ENCODE results near the gene PRKG1. TPM values are rescaled to one million over a fixed set of nuclear protein-coding genes. Genes with fewer than 3 reads are reported as not detected.

Gene PRKG1
- polyA plus RNA-seq, 3 donors, result not detected

DNA sequence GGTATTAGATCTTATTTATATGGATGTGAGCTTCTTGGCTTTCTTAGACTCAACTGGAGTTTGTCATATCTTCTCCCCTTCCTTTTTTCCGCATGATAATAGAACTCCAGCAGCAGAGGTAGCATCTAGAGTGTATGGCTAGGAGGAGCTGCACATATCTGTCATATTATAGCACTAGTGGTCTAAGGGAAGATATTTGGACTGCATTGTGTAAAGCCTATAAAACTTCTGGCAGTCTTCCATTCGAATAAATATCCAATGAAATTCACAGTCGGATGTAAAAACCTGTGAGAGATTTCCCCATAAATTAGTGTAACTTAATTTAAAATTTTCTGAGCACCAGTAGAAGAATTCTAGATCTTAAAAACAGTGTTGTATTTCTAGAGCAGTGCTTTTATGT lies 123.9 kb downstream of the PRKG1 start:
- no peak overlapping the region for H3K4me2 ChIP-seq (replicated peaks; ENCODE audit: extremely low read depth, low read length, poor library complexity, severe bottlenecking)
- H3K36me3 ChIP-seq (replicated peaks in 1 of 2; ENCODE audit: control insufficient read depth in 1 of 2, insufficient read depth in 2 of 2, low read length in 2 of 2), result no peaks in the 10 kb centered on the region
- no peak overlapping the region for H3K27ac Mint-ChIP-seq
- H2AFZ ChIP-seq (ENCODE audit: insufficient read depth, low read depth, low read length, poor library complexity, severe bottlenecking), result no peak overlapping the region
- H3K9me3 ChIP-seq (replicated peaks in 1 of 2; ENCODE audit: control insufficient read depth in 1 of 2, insufficient read depth in 1 of 2, low read length in 2 of 2), result no peaks in the 10 kb centered on the region
- no peak overlapping the region for H3K4me3 Mint-ChIP-seq
- no peaks in the 10 kb centered on the region for H3K36me3 Mint-ChIP-seq
- no peaks in the 10 kb centered on the region for H3K27me3 ChIP-seq (ENCODE audit: control insufficient read depth in 2 of 2, insufficient read depth in 2 of 2, low read length in 2 of 2)
- no peaks in the 10 kb centered on the region for H3K4me1 Mint-ChIP-seq
- intact Hi-C loops (cut with micrococcal nuclease), result no loop called here
- no peaks in the 10 kb centered on the region for H4K20me1 ChIP-seq (ENCODE audit: insufficient read depth, low read length)
- H3K27me3 Mint-ChIP-seq (ENCODE audit: low read depth in 3 of 3), result peaks cover 0 to 1% (median 0%) of the 10 kb centered on the region in 3 donors
- TF ChIP-seq, protein P1, sequence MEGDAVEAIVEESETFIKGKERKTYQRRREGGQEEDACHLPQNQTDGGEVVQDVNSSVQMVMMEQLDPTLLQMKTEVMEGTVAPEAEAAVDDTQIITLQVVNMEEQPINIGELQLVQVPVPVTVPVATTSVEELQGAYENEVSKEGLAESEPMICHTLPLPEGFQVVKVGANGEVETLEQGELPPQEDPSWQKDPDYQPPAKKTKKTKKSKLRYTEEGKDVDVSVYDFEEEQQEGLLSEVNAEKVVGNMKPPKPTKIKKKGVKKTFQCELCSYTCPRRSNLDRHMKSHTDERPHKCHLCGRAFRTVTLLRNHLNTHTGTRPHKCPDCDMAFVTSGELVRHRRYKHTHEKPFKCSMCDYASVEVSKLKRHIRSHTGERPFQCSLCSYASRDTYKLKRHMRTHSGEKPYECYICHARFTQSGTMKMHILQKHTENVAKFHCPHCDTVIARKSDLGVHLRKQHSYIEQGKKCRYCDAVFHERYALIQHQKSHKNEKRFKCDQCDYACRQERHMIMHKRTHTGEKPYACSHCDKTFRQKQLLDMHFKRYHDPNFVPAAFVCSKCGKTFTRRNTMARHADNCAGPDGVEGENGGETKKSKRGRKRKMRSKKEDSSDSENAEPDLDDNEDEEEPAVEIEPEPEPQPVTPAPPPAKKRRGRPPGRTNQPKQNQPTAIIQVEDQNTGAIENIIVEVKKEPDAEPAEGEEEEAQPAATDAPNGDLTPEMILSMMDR (IDR thresholded peaks at IDR 0.05), result no peak
- no peak for DNase-seq
- no peaks in the 10 kb centered on the region for H3K4me1 ChIP-seq (ENCODE audit: control insufficient read depth in 1 of 2, insufficient read depth in 2 of 2, low read length in 2 of 2)
- H3K9ac ChIP-seq (ENCODE audit: insufficient read depth, low read length, poor library complexity, severe bottlenecking), result no peak overlapping the region
- H3K79me2 ChIP-seq (ENCODE audit: insufficient read depth, low read length), result no peaks in the 10 kb centered on the region
- no peak overlapping the region for H3K27ac ChIP-seq (ENCODE audit: low read depth in 1 of 2, low read length in 2 of 2)
- no peak overlapping the region for H3K4me3 ChIP-seq (replicated peaks in 1 of 3; ENCODE audit: low read depth in 2 of 3, low read length in 3 of 3)
- no CpG with 5 or more reads among the region's 3 CpGs for WGBS (ENCODE audit: insufficient coverage)
- H3K9me3 Mint-ChIP-seq, result peaks cover 0 to 2% (median 0%) of the 10 kb centered on the region in 7 donors

DNA sequence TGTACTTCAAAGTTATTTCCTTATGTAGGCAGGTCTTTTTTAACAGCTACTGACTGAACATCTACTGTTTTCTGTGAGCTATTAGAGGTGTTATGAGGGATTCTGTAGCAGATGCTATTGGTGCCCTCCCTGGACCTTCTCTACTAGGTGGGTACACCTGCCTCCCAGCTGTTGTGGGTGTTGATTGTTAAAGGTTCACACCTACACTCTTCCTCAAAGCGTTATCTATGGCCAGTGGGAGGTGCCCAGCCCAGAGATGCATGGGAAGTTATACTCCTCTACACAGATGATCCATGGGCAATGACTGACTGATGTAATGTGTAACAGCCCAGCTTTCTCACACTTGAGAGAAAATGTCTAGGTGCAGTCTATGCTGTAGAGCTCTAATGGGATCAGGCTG lies 127.7 kb downstream of the PRKG1 start:
- H3K27ac ChIP-seq (ENCODE audit: low read depth in 1 of 2, low read length in 2 of 2), result no peak overlapping the region
- TF ChIP-seq, protein P1 (IDR thresholded peaks at IDR 0.05), result no peak
- no peaks in the 10 kb centered on the region for H3K79me2 ChIP-seq (ENCODE audit: insufficient read depth, low read length)
- no peak overlapping the region for H3K4me2 ChIP-seq (replicated peaks; ENCODE audit: extremely low read depth, low read length, poor library complexity, severe bottlenecking)
- no peak overlapping the region for H2AFZ ChIP-seq (ENCODE audit: insufficient read depth, low read depth, low read length, poor library complexity, severe bottlenecking)
- DNase-seq, result no peak
- Mint-ChIP-seq H3K27ac (no peak overlapping the region), H3K9me3 (peaks cover 0 to 7% (median 2%) of the 10 kb centered on the region in 7 donors), H3K4me3 (no peak overlapping the region), H3K27me3 (ENCODE audit: low read depth in 3 of 3) (peaks cover 0 to 1% (median 0%) of the 10 kb centered on the region in 3 donors), H3K36me3 (no peaks in the 10 kb centered on the region), H3K4me1 (no peaks in the 10 kb centered on the region)
- H3K4me1 ChIP-seq (ENCODE audit: control insufficient read depth in 1 of 2, insufficient read depth in 2 of 2, low read length in 2 of 2), result no peaks in the 10 kb centered on the region
- H4K20me1 ChIP-seq (ENCODE audit: insufficient read depth, low read length), result no peaks in the 10 kb centered on the region
- H3K9ac ChIP-seq (ENCODE audit: insufficient read depth, low read length, poor library complexity, severe bottlenecking), result no peak overlapping the region
- intact Hi-C loops (cut with micrococcal nuclease), result no loop called here
- WGBS (ENCODE audit: insufficient coverage), result no CpG with 5 or more reads among the region's 1 CpG
- no peaks in the 10 kb centered on the region for H3K27me3 ChIP-seq (ENCODE audit: control insufficient read depth in 2 of 2, insufficient read depth in 2 of 2, low read length in 2 of 2)
- no peaks in the 10 kb centered on the region for H3K9me3 ChIP-seq (replicated peaks in 1 of 2; ENCODE audit: control insufficient read depth in 1 of 2, insufficient read depth in 1 of 2, low read length in 2 of 2)
- H3K36me3 ChIP-seq (replicated peaks in 1 of 2; ENCODE audit: control insufficient read depth in 1 of 2, insufficient read depth in 2 of 2, low read length in 2 of 2), result no peaks in the 10 kb centered on the region
- no peak overlapping the region for H3K4me3 ChIP-seq (replicated peaks in 1 of 3; ENCODE audit: low read depth in 2 of 3, low read length in 3 of 3)
